GM12872 (cell line): Measurements from ENCODE around the gene KMT2B.

Source experiments
- TF ChIP-seq, protein P1 (sequence below): IDR thresholded peaks from 3 replicates; pipeline ENCODE4 v1.5.1; 2011; ENCODE audit warnings: low read depth, mild to moderate bottlenecking, low read length, moderate library complexity; ENCODE audit not compliant: insufficient read depth

The KMT2B gene

DNA sequence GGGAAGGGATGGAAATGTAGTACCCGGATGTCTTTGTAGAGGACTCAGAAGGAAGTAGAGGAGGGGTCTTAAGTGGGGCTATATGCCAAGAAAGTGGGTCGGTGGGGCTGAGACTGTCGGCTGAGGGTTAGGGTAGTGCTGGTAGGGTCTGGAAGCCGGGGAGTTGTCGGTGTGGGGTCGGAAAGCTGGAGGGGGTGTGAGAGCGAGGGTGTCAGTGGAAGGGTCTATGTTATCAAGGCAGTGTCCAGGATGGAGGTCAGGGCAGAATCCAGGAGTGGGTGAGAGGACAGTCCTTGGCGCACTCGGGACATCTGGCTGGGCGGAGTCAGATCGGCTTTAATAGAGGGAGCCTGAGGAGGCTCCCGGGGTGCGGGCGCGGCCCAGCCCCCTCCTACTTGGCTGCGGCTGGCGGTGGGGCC lies 37.3 kb downstream of the KMT2B start:
- TF ChIP-seq, protein P1, sequence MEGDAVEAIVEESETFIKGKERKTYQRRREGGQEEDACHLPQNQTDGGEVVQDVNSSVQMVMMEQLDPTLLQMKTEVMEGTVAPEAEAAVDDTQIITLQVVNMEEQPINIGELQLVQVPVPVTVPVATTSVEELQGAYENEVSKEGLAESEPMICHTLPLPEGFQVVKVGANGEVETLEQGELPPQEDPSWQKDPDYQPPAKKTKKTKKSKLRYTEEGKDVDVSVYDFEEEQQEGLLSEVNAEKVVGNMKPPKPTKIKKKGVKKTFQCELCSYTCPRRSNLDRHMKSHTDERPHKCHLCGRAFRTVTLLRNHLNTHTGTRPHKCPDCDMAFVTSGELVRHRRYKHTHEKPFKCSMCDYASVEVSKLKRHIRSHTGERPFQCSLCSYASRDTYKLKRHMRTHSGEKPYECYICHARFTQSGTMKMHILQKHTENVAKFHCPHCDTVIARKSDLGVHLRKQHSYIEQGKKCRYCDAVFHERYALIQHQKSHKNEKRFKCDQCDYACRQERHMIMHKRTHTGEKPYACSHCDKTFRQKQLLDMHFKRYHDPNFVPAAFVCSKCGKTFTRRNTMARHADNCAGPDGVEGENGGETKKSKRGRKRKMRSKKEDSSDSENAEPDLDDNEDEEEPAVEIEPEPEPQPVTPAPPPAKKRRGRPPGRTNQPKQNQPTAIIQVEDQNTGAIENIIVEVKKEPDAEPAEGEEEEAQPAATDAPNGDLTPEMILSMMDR = no peak

DNA sequence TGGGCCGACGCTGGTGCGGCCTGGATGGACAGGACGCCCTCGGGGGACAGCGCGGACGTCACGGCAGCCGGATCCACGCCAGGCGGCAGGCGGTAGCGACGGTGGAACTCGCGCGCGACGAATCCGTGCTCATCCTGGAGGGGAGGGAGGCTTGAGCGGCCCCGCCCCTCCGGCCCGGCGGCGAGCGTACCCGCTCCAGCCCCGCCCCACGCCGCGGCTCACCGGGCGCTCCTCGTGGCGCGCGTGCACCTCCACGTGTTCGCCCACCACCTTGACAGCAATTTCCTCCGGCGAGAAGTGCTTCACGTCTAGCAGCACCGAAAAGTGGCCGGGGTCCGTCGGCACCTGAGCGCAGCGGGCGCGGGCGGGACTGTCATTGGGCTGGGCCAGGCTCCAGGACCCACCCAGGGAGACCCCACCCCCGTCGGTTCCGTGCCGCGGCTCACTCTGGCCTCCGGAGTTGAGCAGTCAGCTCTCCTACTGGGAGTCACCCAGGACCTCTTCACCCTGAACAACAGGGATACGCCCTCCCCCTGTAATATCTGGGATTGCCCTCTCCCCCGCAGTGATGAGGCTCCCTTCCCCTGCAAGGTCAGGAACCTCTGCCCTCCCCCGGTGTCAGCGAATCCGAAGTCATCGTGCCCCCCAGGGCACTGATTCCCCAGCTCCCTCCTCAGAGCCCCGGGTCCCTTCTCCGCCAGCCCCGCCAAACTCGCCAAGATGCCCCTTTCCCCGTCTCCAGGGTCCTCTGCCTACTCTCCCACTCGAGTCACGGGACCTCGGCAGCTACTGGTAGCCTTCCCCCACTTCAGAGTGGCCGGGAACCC lies 38.0 kb downstream of the KMT2B start:
- TF ChIP-seq, protein P1 = no peak

DNA sequence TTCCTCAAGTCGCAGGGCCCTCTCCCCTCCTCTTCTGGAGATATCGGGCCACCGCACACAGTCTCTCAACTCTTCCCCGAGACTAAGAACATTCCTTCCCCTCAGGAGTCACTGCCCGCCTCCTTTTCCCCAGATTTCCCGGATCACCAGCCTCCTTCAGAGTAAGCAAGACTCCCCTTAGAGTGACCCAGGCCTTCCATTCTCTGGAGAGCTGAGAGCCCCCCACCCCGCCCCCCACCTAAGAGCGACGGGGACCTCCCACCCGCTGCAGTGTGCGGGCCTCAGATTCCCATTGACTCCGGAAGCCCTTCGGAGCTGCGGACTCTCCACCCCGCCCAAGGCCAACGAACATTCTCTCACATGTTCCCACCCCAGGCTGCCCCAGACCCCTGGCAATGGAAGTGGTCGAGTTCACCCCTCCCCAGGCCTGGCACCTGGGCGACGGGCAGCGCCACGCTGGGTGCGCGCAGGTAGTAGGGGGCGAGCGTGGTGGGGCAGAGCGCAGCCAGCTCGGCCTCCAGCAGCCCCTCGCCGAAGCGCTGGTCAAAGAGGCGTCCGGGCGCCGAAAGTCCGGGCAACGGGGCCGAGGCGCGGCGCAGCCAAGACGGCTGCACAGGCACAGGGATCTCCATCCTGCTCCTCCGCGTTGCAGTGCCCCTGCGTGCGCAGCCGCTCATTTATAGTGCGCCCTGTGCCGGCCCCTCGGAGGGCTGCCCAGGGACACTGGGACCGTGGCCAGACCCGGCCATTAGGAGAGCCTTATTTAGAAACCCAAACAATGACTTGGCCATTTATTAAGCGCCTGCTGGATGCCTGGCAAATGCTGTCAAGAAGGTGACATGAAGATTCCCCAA lies 38.8 kb downstream of the KMT2B start, which contains the start of gene HSPB6:
Gene HSPB6 (minus strand): TSS at position 653 of the 854 bp plus-strand sequence. CDS start 21 bp downstream, at position 632.
- TF ChIP-seq, protein P1 = no peak

DNA sequence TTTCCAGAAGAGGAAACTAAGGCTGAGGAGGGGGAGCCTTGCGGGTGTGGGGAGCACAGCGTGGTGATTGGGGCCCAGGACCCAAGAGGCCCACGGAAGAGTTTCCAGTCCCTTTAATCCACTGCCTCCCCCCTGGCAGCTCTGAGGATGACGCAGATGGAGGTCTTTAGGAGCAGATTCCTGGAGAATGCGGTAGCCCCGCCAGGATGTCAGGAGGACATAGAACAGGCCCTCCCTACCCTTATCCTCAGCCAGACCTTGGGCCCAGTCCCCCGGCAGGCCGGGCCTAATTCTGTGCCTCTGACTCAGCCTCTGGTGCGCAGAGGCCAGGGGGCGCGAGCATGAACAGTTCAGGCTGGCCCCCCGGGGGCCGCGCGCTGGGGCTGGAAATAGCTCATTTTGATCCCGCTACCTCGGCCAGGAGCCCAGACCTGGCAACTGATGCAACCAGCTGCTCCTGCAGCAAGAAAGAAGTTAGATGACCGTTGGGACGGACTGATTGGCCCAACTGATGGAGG lies 39.5 kb downstream of the KMT2B start:
- TF ChIP-seq, protein P1 = no peak

DNA sequence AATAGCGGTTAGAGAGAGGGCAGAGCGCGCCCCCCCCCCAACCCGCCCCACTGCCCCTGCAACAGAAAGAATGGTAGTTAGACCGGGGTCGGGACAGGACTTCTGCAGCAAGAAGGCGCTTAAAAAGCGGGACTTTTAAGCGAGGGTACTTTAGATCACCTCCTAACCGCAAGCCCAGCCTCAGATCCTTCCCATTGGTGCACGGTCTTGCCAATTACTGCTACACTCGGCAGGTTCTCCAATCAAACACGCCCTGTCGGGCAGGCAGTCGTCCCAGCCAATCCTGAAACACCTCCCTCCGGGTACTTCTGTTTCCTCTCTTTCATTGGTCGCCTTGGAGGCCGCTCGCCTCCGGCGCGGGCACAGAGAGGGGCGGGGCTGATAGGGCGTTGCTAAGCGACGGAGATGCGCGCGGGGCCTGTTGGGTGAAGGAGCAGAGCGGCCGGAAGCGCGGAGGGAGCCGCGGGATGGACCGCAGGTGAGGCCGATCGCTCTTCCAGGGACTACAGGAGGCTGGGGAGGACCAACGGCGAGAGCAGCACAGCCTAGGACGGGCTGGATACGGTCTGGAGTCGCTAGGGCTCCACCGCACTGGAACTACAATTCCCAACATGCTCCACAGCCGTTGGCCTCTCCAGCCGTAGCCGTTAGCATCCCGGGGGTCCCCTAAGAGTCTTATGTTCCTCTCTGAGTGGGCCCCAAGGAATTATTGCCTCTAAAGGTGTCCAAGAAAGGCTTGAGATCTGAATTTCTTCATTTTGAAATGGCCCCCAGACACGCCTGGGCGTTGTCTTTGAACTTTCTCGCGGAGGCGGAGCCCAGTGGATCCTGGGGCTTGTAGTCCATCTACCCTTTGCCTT lies 40.2 kb downstream of the KMT2B start, which contains the start of gene PROSER3:
Gene PROSER3 (plus strand): TSS at position 428 of the 860 bp plus-strand sequence. CDS start 40 bp downstream, at position 468.
- TF ChIP-seq, protein P1 = no peak

DNA sequence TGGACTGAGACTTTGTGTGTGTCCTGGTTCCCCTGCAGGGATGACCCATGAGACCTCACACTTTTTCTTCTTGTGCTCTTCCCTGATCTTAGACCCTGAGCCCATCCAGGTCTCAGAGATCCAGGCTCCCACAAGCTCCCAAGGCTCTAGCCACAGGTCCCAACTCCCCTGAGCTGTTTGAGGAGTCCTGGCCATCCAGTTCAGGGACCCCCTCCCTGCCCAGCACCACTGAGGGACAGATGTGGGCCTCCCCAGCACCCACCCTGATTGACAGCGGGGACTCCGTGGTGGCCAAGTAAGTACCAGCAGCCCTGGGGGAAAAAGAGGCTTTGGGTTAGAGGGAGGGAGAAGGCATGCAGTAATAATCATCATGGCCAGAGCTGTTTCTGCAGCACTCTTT lies 41.9 kb downstream of the KMT2B start:
- TF ChIP-seq, protein P1 = no peak
